Amniotic epithelial cell (primary cell): ENCODE data around the gene DCDC1.

Source experiments
- DNase-seq: peaks from one replicate; pipeline ENCODE4 v3.0.0-alpha.2; 2010; ENCODE audit warnings: low read depth

The DCDC1 gene

GRCh38 chr11:30914143-30914762, 455.3 kb downstream of the DCDC1 start:
- DNase-seq = peak; percentile 64

GRCh38 chr11:30911247-30911646, 458.3 kb downstream of the DCDC1 start:
- no peak for DNase-seq

DNA sequence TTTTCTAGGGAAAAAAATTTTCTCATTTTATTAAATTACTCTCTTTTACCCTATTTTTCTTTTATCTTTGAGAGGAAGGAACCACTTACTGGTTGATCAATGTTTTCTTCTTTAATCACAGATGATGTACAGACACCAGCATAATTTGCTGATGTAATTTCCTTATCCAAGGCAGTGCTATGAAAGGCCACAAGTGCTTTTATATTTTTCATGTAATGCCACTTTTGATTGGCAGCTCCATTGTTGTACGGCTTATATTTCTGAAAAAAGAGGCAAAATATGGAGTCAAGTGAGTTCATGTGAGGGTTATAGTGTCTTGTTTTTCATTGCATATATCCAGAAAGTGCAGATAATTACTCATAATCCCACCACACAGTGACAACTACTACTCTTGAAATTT, 460.7 kb downstream of the DCDC1 start:
- DNase-seq = no peak

DNA sequence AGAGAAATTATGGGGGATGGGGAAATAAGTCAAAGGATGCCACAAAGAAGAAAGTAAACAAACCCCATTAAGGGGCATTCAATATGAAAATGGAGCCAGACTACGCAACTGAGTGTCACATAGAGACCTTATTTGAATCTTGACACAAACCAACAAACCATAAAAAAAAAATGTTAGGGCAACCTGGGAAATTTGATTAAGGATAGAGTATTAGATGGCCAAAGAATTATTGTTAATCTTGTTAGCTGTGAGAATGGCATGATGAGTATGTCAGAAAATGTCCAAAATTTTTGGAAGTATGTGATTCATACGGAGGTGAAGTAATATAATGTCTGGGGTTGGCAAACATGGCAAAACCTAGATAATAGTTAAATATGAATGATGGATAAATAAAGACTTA, 461.3 kb downstream of the DCDC1 start:
- no peak for DNase-seq

DNA sequence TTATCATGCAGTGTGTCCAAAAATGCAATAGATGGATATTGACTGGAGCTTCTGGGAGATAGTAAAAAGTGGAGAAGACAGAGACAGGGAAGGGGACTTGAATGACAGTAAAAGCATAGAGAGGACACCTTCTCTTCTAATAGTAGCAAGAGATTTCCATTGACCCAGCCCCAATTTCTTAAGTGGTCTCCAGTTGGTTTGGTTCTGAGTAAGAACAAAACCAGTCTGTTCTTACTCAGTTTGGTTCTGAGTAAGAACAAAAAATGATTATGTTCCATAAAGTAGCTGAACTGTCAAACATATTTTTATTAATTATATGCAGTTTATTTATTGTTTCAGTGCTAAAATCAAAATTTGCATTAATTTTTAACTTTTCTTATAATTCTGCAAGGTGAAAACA, 466.6 kb downstream of the DCDC1 start:
- no peak for DNase-seq

DNA sequence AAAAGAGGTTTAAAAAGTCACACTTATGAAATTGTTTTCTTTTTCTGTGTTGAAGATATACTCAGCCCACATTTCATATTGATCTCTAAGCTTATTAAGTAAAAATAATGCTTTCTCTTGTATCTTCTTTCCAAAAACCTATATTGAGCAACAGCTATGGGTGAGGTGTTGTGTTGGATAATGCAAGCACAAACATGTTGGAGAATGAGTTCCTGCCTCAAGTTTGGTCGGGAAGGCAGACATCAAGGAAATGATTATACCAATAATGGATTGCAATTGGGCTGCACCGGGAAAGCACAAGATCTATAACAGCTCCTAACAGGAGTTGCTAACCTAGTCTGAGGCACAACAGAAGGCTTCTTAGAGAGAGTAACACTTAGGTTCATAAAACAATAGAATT, 474.5 kb downstream of the DCDC1 start:
- no peak for DNase-seq

GRCh38 chr11:30893318-30893717, 476.2 kb downstream of the DCDC1 start:
- no peak for DNase-seq

GRCh38 chr11:30889143-30889794, 480.3 kb downstream of the DCDC1 start:
- peak; percentile 15 for DNase-seq

- no peak for DNase-seq
These were observed 490.1 kb downstream of the DCDC1 start for GRCh38 chr11:30879322-30880005.

DNA sequence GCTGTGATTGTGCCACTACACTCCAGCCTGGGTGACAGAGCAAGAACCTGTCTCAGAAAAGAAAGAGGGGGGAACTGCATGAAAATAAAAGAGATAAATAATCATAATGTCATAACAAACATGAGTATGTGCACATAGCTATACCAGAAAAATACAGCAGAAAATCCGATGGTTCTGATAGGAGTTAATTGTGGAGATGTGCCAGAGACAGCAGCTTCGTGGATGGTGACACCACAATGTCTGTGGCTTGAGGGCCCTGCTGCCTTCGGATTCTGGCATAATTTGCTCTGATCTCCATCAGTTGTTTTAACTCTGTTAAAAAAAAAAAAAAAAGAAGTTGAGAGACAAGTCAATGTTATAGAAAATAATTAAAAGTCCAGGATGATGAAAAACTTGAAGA, 491.1 kb downstream of the DCDC1 start:
- no peak for DNase-seq

GRCh38 chr11:30876663-30877396, 492.7 kb downstream of the DCDC1 start:
- no peak for DNase-seq

GRCh38 chr11:30876228-30876627, 493.3 kb downstream of the DCDC1 start:
- DNase-seq = no peak

DNA sequence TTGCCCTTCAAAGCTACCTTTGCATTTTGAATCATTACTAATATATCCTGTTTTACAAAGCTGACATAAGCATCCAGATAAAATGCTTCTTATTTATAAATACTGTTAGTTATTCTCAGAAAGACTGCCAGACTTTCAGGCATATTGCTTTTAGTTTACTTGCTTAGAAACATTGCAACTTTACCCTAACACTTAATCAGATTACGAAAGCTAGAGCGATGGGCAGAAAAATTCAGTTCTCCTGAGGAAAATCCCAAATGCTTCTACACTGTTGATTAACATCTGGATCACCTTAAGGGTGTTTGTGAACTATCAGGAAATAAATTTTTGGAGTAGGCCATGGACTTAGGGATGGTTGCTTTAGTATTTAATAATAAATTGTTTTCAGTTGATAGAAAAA, 493.7 kb downstream of the DCDC1 start:
- no peak for DNase-seq

DNA sequence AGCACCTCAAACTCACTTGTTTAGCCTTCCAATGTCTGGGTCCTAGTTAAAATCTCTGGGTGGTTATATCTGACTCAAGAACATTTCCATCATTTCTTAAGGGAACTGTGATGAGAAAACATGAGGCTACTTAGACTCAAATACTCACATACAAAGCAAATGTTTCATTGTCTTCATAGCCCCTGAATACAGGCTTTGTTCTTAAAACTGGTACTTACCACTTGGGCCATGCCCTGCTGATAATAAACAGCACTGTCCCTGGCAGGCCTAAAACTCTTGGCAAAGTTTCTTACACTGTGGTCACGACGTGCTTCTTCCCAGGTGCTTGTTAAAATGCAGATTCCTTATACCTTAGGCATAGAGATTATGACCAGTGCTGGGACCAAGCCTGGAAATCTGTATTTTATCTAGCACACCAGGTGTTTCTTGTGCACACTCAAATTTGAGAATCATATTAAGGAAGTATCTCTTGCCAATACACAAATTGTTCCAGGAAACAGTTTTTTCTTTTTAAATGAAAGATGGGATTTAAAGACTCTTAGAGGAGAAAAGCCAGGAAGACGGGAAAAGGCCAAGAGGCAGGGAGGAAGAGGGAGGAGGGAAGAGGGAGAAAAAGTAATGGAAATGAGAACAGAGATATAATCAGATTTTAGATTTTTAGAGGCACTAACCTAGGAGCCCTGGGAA, 495.5 kb downstream of the DCDC1 start:
- no peak for DNase-seq

GRCh38 chr11:30868626-30869081, 500.9 kb downstream of the DCDC1 start:
- DNase-seq = no peak

- DNase-seq = no peak
These were observed 506.3 kb downstream of the DCDC1 start for GRCh38 chr11:30863209-30863608.

- no peak for DNase-seq
These were observed 508.0 kb downstream of the DCDC1 start for GRCh38 chr11:30861531-30861930.

GRCh38 chr11:30861064-30861463, 508.5 kb downstream of the DCDC1 start:
- no peak for DNase-seq

- no peak for DNase-seq
These were observed 509.4 kb downstream of the DCDC1 start for GRCh38 chr11:30860146-30860545.

DNA sequence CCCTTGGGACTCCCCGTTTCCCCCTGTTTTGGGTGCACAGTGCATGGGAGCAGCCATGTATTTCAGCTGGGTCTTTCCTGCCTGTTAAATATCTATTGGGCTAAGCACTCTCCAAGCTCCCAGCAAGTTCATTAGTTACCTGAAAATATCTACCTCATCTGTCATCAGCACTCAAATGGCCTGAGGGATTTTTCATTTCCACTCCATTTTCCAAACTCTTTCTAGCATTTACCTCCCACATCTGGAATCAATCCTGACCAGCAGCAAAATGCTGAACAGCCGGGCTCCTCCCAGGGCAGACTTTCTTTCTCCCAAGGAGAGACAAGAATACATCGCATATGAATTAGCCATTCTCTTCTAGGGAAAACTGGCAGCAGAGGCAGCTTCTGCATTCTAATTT, 509.9 kb downstream of the DCDC1 start:
- no peak for DNase-seq

GRCh38 chr11:30855383-30856006, 514.0 kb downstream of the DCDC1 start:
- peak; percentile 31 for DNase-seq

GRCh38 chr11:30853439-30853838, 516.1 kb downstream of the DCDC1 start:
- no peak for DNase-seq
